CD4-positive, alpha-beta T cell treated with Interleukin-1 beta for 1 hour (primary cell): ENCODE data around the gene TMPRSS3.

Experiments
- DNase-seq, 2 donors: peaks; one replicate each; pipeline ENCODE4 v3.0.0-alpha.2; 2020 to 2022

Gene TMPRSS3

GRCh38 chr21:42387164-42387563 is 8.7 kb downstream of the TMPRSS3 start:
- DNase-seq, result peak in 1 of 2 donors; percentile 18

GRCh38 chr21:42386034-42386591 is 9.7 kb downstream of the TMPRSS3 start:
- no peak for DNase-seq

- no peak for DNase-seq
Measured at GRCh38 chr21:42385619-42386018, 10.2 kb downstream of the TMPRSS3 start.

GRCh38 chr21:42384989-42385388 is 10.9 kb downstream of the TMPRSS3 start:
- no peak for DNase-seq

- no peak for DNase-seq
Measured at GRCh38 chr21:42384156-42384945, 11.5 kb downstream of the TMPRSS3 start.

- no peak for DNase-seq
Measured at GRCh38 chr21:42383331-42383730, 12.5 kb downstream of the TMPRSS3 start.

- no peak for DNase-seq
Measured at GRCh38 chr21:42382915-42383314, 12.9 kb downstream of the TMPRSS3 start.

GRCh38 chr21:42381347-42381984 is 14.4 kb downstream of the TMPRSS3 start:
- DNase-seq, result peak; percentile 31 to 64

GRCh38 chr21:42379426-42380215 is 16.2 kb downstream of the TMPRSS3 start:
- DNase-seq, result no peak

- no peak for DNase-seq
Measured at GRCh38 chr21:42378418-42378817, 17.4 kb downstream of the TMPRSS3 start.

- DNase-seq, result no peak
Measured at GRCh38 chr21:42377951-42378340, 17.9 kb downstream of the TMPRSS3 start.

- DNase-seq, result no peak
Measured at GRCh38 chr21:42377211-42377950, 18.5 kb downstream of the TMPRSS3 start.

- DNase-seq, result no peak
Measured at GRCh38 chr21:42376338-42376982, 19.4 kb downstream of the TMPRSS3 start.

- DNase-seq, result no peak
Measured at GRCh38 chr21:42375966-42376337, 19.9 kb downstream of the TMPRSS3 start.

- DNase-seq, result no peak
Measured at GRCh38 chr21:42375506-42375905, 20.3 kb downstream of the TMPRSS3 start.

GRCh38 chr21:42374864-42375499 is 20.9 kb downstream of the TMPRSS3 start:
- DNase-seq, result no peak

- DNase-seq, result no peak
Measured at GRCh38 chr21:42374457-42374856, 21.4 kb downstream of the TMPRSS3 start.

GRCh38 chr21:42373908-42374455 is 21.9 kb downstream of the TMPRSS3 start:
- DNase-seq, result no peak

GRCh38 chr21:42373196-42373907 is 22.5 kb downstream of the TMPRSS3 start:
- no peak for DNase-seq

GRCh38 chr21:42370894-42371654 is 24.8 kb downstream of the TMPRSS3 start:
- DNase-seq, result no peak
